Body of pancreas (tissue), 4 donors: ENCODE results near the gene SMIM1. TPM values are rescaled to one million over a fixed set of nuclear protein-coding genes. Genes with fewer than 3 reads are reported as not detected.

Source experiments
- ATAC-seq: fragments of 150-250 bp; one replicate; pipeline ENCODE4 v1.9.1; 2016
- DNase-seq, 4 donors: peaks; one replicate each; pipeline ENCODE4 v3.0.0-alpha.2; 2019
- H3K27ac ChIP-seq, 4 donors: fragments of 200-600 bp; sonication (generic); 1 replicate in 3 of 4; 2 replicates in 1 of 4; pipeline versions ENCODE4 v1.5.1 to v1.6.1; 2016 to 2019; ENCODE audit warnings: mild to moderate bottlenecking in 1 of 4, mixed read lengths in 1 of 4, moderate library complexity in 1 of 4
- H3K27me3 ChIP-seq, 2 donors: fragments of 200-600 bp; sonication (generic); one replicate each; pipeline ENCODE4 v1.6.0; 2016; ENCODE audit warnings: mild to moderate bottlenecking in 1 of 2
- H3K36me3 ChIP-seq, 2 donors: fragments of 200-600 bp; sonication (generic); replicated peaks in 1 of 2; 2 replicates each; pipeline ENCODE4 v1.5.1; 2016; ENCODE audit warnings: low read depth in 2 of 2; ENCODE audit not compliant: insufficient read depth in 1 of 2
- H3K4me1 ChIP-seq: fragments of 200-600 bp; sonication (generic); one replicate; pipeline ENCODE4 v1.6.0; 2016
- H3K4me3 ChIP-seq, 2 donors: fragments of 200-600 bp; sonication (generic); 1 replicate in 1 of 2; 2 replicates in 1 of 2; pipeline ENCODE4 v1.5.1; 2016 to 2019
- H3K9me3 ChIP-seq, 3 donors: fragments of 200-600 bp; sonication (generic); 1 replicate in 2 of 3; 2 replicates in 1 of 3; pipeline ENCODE4 v1.5.1; 2016
- POLR2A ChIP-seq, 3 donors: fragments of 450-650 bp; IDR thresholded peaks; one replicate each; pipeline ENCODE4 v1.6.1; 2016; ENCODE audit warnings: antibody characterized with exemption in 3 of 3, mild to moderate bottlenecking in 2 of 3
- WGBS, 2 donors: methylation state at CpG; one replicate each; pipeline ENCODE4 v1.1.5; 2017; 5-methylcytosine and 5-hydroxymethylcytosine counted together
- intact Hi-C: fragments of 100-400 bp; cut with DNase I; formaldehyde crosslinking; loops from one replicate; pipeline ENCODE4 v1.15.1; 2023
- total RNA-seq, 2 donors: library from RNA; depleted of rRNA; stranded (reverse); fragments of >200 nt; gene quantifications; one replicate each; pipeline ENCODE4 v1.1.0, GENCODE V29; 2016
- TF ChIP-seq, protein P1 (sequence below), 7 experiments: fragments of 450-650 bp in 4 of 7; fragments of 200-600 bp in 3 of 7; sonication (generic) in 3 of 7; IDR thresholded peaks; one replicate each; pipeline ENCODE4 v1.5.1; 2016 to 2019; ENCODE audit warnings: antibody characterized with exemption in 7 of 7

Gene SMIM1
- total RNA-seq, 2 donors from 2014 or later, result 5.2 TPM; not detected in 1

DNA sequence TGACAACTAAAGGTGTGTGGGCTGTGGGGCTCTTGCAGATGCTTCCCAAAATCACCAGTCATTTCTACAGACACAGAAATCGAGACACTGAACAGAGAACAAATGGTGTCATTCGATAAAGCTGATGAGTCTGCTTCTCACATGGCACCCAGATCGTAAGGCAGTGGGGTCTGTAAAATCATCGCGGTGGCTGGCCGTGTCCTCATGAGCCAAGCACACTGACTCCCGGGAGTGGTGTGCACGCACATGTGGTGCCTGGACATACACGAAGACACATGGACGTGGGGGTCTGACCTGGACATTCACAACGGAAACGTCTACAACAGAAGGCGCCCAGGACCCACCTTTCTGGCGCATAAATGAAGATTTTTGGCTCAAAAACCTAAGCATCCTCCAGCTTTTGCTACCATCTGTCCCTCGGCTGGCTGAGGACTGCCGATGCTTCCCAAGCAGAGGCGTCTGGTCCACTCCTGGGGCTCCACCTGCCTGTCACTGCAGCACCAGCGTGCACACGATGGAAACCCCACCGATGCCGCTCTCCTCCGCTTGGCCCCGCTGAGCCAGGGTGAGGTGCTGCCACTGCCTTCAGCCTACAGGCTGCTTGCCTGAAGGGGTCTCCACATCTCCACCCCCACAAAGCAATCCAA lies 6.8 kb downstream of the SMIM1 start:
- Histone ChIP-seq H3K36me3 (peaks cover 14 to 39% of the 10 kb centered on the region in 2 donors), H3K27me3 (no peaks in the 10 kb centered on the region), H3K27ac (no peak overlapping the region), H3K4me1 (peaks cover 25% of the 10 kb centered on the region), H3K4me3 (no peak overlapping the region), H3K9me3 (no peaks in the 10 kb centered on the region)
- 90 to 91% methylated on average over 17 to 23 of the region's 23 CpGs for WGBS, 2 donors
- ATAC-seq (no peak), DNase-seq (no peak)
- TF ChIP-seq, protein P1, sequence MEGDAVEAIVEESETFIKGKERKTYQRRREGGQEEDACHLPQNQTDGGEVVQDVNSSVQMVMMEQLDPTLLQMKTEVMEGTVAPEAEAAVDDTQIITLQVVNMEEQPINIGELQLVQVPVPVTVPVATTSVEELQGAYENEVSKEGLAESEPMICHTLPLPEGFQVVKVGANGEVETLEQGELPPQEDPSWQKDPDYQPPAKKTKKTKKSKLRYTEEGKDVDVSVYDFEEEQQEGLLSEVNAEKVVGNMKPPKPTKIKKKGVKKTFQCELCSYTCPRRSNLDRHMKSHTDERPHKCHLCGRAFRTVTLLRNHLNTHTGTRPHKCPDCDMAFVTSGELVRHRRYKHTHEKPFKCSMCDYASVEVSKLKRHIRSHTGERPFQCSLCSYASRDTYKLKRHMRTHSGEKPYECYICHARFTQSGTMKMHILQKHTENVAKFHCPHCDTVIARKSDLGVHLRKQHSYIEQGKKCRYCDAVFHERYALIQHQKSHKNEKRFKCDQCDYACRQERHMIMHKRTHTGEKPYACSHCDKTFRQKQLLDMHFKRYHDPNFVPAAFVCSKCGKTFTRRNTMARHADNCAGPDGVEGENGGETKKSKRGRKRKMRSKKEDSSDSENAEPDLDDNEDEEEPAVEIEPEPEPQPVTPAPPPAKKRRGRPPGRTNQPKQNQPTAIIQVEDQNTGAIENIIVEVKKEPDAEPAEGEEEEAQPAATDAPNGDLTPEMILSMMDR (IDR thresholded peaks at IDR 0.05), result no peak
- TF ChIP-seq POLR2A (IDR thresholded peaks at IDR 0.05), result no peak
- intact Hi-C loops, result no loop called here

DNA sequence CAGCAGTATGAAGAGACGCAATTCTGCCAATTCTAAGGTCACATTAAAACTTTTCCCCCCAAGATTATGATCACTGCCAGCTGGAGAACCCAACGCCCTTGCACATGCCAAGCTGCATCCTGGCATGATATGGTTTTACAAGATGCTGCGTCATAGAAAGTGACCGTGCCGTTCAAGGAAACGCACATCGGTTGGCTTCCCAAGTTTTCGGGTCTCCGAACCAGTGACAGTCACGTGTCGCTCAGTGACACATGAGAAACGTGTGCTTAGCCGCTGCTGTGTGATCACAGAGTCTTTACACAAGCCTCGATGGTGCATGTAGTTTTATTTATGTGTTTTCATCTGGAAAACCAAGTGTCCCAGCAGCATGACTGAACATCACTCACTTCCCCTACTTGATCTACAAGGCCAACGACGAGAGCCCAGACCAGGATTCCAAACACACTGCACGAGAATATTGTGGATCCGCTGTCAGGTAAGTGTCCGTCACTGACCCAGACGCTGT lies 7.4 kb downstream of the SMIM1 start:
- Histone ChIP-seq H3K27ac (no peak overlapping the region), H3K9me3 (no peaks in the 10 kb centered on the region), H3K36me3 (peaks cover 20 to 39% of the 10 kb centered on the region in 2 donors), H3K4me3 (no peak overlapping the region), H3K4me1 (peaks cover 23% of the 10 kb centered on the region), H3K27me3 (no peaks in the 10 kb centered on the region)
- 89 to 92% methylated on average over 20 of the region's 20 CpGs for WGBS, 2 donors
- no peak for ATAC-seq
- no peak for DNase-seq
- intact Hi-C loops, result no loop called here
- TF ChIP-seq, protein P1 (IDR thresholded peaks at IDR 0.05), result no peak
- TF ChIP-seq POLR2A (IDR thresholded peaks at IDR 0.05), result no peak

DNA sequence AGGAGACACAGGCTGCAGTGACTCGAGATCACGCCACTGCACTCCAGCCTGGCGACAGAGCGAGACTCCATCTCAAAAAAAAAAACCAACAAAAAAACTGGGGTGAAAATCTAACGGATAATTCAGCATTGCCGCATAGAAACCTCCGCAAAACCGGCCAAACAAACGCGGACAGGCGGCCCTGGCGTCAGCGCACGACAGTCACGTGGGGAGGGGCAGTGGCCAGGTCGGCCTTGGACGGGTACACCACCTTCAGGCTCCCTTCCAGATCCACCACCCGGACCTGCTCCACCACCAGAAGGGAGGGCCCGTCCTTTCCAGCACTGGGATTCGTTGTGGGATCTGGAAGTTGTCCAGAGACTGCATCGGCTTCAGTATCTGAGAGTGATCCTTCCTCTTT lies 8.4 kb downstream of the SMIM1 start:
- TF ChIP-seq POLR2A (IDR thresholded peaks at IDR 0.05), result no peak
- TF ChIP-seq, protein P1 (IDR thresholded peaks at IDR 0.05), result no peak

DNA sequence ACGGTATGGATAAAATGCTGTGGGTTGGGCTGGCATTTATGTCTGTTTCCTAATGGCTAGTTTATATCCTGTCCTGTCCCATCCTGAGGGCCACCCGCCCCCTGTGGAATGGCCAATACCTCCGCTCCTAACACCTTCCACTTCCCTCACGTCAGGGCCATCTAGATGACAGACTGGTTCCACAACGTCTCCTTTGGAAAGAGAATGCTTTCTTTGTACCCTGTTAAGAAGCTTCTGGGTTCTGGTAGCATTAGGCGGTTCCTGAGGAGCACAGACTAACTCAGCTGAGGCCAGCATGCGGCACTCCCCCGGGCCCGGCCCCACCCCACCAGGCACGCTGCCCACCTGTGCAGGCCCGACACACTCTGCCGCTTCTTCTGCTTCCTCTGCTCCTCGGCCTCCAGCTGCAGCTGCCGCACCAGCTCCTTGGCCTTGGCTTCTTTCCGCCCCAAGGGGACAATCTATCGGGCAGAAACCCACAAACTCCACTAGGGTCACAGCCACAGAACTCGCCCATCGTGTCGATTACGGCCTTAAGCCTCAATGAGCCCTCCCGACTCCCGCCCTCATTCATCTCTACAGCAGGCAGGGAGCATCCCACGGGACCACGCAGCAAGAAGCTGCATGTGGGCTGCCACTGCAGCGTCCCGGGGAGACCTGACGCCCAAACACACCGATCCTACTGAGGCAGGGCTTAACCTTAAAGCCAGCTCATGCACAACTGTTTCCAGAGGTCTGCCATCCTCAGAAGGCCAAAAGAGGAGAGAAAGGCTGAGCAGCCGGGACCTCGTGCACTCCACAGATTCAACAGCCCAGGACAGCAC lies 11.3 kb downstream of the SMIM1 start:
- Histone ChIP-seq H3K36me3 (peaks cover 21 to 50% of the 10 kb centered on the region in 2 donors), H3K27ac (no peak overlapping the region), H3K4me1 (peaks cover 1% of the 10 kb centered on the region), H3K4me3 (no peak overlapping the region), H3K9me3 (no peaks in the 10 kb centered on the region), H3K27me3 (no peaks in the 10 kb centered on the region)
- 91 to 92% methylated on average over 27 to 30 of the region's 30 CpGs for WGBS, 2 donors
- DNase-seq (no peak), ATAC-seq (no peak)
- TF ChIP-seq, protein P1 (IDR thresholded peaks at IDR 0.05), result no peak
- intact Hi-C loops, result no loop called here

More for the DNA sequence above, 8.4 kb downstream of the SMIM1 start:
- H3K27me3 ChIP-seq, result no peaks in the 10 kb centered on the region
- no peak for DNase-seq
- 84 to 89% methylated on average over 21 of the region's 21 CpGs for WGBS, 2 donors
- peaks cover 16% of the 10 kb centered on the region for H3K4me1 ChIP-seq
- H3K4me3 ChIP-seq, result no peak overlapping the region
- no peak overlapping the region for H3K27ac ChIP-seq
- no peak for ATAC-seq
- no peaks in the 10 kb centered on the region for H3K9me3 ChIP-seq
- intact Hi-C loops, result no loop called here
- H3K36me3 ChIP-seq, result peaks cover 21 to 45% of the 10 kb centered on the region in 2 donors
